ENCODE measurements around the gene PRDM10.
A peak's percentile ranks its signal among the peaks of the same experiment; 100 is the strongest.
"Not testable (repeated sequence)": the region's sequence is repeated elsewhere in the genome, so short reads cannot be mapped to it uniquely, and the experiment has no call there.

PRDM10 gene

DNA sequence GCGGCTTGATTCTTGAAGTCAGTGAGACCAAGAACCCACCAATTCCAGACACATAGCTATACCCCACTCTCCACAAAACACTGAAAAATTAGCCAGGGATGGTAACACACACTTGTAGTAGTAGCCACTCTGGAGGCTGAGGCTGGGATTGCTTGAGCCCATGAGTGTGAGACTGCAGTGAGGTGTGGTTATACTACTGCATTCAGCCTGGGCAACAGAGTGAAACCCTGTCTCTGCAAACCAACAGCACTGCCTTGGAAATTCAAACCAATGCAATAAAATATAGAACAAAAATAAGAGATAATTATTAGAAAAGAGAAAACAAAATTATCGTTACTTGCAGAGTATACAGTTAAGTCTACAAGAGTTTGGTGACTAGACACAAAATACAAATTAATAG, 20.2 kb upstream of the PRDM10 start:
- in situ Hi-C loops (cut with MboI; ENCODE audit: low pct_unique_long_range_greater_than_20kb, low sequenced_read_pairs) = no loop called here
- DNase-seq = no peak

DNA sequence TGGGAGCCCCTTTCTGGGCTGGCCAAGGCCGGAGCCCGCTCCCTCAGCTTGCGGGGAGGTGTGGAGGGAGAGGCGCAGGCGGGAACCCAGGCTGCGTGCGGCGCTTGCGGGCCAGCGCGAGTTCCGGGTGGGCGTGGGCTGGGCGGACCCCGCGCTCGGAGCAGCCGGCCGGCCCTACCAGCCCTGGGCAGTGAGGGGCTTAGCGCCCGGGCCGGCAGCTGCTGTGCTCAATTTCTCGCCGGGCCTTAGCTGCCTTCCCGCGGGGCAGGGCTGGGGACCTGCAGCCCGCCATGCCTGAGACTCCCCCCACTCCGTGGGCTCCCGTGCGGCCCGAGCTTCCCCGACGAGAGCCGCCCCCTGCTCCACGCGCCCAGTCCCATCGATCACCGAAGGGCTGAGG, 19.0 kb upstream of the PRDM10 start:
- DNase-seq; in situ Hi-C loops (cut with MboI; ENCODE audit: low pct_unique_long_range_greater_than_20kb, low sequenced_read_pairs): not testable (repeated sequence)

- in situ Hi-C loops (cut with MboI; ENCODE audit: low pct_unique_long_range_greater_than_20kb, low sequenced_read_pairs) = no loop called here
- DNase-seq = no peak
Observed at GRCh38 chr11:130020323-130020722, 17.7 kb upstream of the PRDM10 start.

- DNase-seq; in situ Hi-C loops (cut with MboI; ENCODE audit: low pct_unique_long_range_greater_than_20kb, low sequenced_read_pairs): not testable (repeated sequence)
Observed at GRCh38 chr11:130015846-130016245, 13.2 kb upstream of the PRDM10 start.

- in situ Hi-C loops (cut with MboI; ENCODE audit: low pct_unique_long_range_greater_than_20kb, low sequenced_read_pairs) = no loop called here
- DNase-seq = no peak
Observed at GRCh38 chr11:130008326-130008725, 5.7 kb upstream of the PRDM10 start.

GRCh38 chr11:130006929-130007328, 4.3 kb upstream of the PRDM10 start:
- DNase-seq = no peak
- in situ Hi-C loops (cut with MboI; ENCODE audit: low pct_unique_long_range_greater_than_20kb, low sequenced_read_pairs) = no loop called here

- in situ Hi-C loops (cut with MboI; ENCODE audit: low pct_unique_long_range_greater_than_20kb, low sequenced_read_pairs) = no loop called here
Observed at GRCh38 chr11:130003717-130004001, 1.0 kb upstream of the PRDM10 start.

GRCh38 chr11:130002846-130003716, 446 bp upstream of the PRDM10 start:
- peak; percentile 98 for DNase-seq
- in situ Hi-C loops (cut with MboI; ENCODE audit: low pct_unique_long_range_greater_than_20kb, low sequenced_read_pairs) = no loop called here

More at GRCh38 chr11:130003717-130004001, 1.0 kb upstream of the PRDM10 start:
- DNase-seq = no peak

DNA sequence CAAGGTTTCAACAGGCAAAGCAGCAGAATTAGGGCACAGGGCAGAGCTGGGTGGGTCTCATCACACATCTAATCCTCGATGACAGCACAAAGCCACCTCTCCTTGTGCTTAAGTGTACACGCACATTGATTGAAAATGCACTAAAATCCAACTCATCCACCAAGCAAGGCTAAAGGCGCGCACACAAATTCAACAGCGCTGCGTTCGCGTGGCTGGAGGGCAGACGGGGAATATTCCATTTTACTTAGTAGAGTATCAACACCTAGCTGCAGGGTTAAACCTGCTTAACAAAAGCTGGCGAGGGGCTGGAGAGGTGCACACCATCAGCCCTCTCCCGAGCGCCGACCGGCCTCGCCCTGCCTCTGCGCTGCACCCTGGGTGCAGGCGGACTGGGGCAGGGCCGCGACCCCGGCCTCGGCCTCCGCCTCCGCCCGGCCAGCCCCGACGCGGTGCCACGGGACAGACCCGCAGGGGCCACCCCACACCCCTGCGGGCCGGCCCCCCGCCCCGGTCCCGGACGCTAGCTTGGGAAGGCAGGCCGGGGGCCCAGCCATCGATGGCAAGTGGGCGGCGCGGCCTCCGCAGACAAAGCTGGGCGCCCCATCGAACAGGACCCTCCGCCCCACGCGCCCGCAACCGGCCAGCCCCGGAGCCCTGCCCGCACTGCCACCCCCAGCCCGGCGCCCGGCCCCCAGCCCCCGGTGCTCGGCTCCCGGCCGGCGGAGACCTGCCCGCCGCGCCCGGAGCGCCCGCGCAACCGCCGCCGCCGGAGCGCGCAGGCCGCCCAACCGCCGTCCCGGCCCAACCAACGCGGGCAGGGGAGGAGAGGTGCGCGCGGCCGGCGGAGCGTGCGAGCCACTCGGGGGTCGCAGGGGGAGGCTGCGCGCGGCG, 929 bp downstream of the PRDM10 start:
- in situ Hi-C loops (cut with MboI; ENCODE audit: low pct_unique_long_range_greater_than_20kb, low sequenced_read_pairs) = no loop called here
- peak; percentile 56 for DNase-seq

DNA sequence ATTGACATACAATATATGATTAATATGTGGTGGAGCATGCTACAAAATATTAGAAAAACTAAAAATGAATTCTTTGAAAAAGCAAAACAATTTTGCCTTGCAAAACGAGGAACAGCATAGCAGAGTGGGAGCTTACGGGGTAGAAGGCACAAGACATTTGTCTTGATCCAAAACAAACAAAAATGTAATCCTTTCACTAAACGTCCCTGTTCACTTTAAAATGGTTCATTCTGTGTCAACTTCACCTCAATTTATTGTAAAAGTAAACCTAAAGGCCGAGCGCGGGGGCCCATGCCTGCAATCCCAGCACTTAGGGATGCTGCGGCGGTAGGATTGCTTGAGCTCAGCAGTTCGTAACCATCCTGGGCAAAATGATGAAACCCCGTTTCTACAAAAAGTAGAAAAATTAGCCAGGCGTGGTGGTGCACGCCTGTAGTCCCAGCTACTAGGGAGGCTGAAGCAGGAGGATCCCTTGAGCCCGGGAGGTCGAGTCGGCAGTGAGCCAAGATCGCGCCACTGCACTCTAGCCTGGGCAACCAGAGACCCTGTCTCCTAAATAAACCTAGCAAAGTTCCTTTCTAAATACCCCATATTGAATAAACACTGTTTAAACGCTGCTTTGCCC, 2.0 kb downstream of the PRDM10 start:
- DNase-seq = no peak
- in situ Hi-C loops (cut with MboI; ENCODE audit: low pct_unique_long_range_greater_than_20kb, low sequenced_read_pairs) = no loop called here

DNA sequence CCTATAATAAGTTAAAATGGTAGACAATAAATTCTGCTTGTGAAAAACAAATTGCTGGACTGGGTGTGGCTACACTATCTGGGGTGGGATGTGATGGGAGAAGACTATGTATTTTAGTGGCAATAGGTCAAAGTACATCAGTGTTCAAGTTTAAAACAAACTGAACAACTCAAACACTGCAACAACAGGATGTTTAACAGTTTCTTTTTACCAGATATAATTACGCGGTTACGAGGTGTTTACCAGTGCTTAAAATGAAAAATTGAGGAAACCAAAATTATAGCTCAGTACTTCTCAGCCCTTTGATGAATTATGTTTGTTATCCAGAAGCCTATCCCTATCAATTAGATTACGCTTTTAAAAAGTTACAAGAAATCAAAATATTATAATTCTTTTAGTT, 3.2 kb downstream of the PRDM10 start:
- in situ Hi-C loops (cut with MboI; ENCODE audit: low pct_unique_long_range_greater_than_20kb, low sequenced_read_pairs) = no loop called here
- no peak for DNase-seq

DNA sequence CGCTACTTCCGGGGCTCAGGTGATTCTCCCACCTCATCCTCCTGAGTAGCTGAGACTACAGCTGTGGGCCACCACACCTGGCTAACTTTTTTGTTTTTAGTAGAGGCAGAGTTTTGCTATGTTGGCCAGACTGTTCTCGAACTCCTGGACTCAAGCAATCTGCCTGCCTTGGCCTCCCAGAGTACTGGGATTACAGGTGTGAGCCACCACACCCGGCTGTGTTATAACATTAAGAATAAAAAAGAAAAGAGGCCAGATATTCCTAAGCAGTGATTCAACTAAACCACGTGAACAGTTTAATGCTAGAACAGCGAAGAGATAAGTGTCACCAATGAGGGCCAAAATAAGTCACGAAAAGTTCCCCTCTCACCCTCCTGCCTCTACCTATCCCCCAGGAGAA, 3.7 kb downstream of the PRDM10 start:
- DNase-seq = no peak
- in situ Hi-C loops (cut with MboI; ENCODE audit: low pct_unique_long_range_greater_than_20kb, low sequenced_read_pairs) = no loop called here

DNA sequence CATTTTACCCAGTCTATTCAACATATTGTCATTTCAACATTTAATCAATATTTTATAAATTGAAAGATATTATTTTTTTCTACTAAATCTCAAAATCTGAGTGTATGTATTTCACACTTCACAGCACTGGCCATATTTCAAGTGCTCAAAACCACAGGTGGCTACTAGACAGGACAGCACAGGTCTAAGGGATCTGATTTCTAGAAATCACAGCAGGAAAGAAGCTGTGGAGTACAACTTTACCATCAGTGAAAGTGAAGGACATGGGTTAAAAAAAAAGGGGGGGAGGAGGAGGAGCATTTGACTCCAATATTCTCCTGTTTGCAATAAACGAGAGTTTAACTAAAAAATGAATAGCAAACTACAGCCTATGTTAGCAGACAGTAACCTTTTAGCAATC, 4.5 kb downstream of the PRDM10 start:
- in situ Hi-C loops (cut with MboI; ENCODE audit: low pct_unique_long_range_greater_than_20kb, low sequenced_read_pairs) = no loop called here
- DNase-seq = no peak

DNA sequence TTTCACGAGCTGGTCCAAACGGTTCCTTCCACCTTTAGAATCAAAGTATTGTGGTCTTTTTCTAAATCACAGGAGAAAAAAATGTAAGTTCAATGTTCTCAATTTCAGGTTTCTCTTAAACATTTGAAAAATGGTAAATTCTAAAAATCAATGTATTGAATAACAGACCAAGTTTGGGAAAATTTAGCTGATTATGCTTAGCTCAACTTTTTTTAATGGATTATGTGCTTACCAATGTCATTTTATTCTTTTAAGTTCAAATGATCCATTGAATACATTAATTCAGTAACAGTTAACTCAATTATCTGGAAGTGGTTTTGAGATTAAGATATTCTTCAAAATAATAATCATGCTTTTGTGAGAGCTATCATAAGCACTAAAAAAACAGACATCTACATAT, 5.1 kb downstream of the PRDM10 start:
- in situ Hi-C loops (cut with MboI; ENCODE audit: low pct_unique_long_range_greater_than_20kb, low sequenced_read_pairs) = no loop called here

GRCh38 chr11:129996113-129996870, 6.3 kb downstream of the PRDM10 start:
- in situ Hi-C loops (cut with MboI; ENCODE audit: low pct_unique_long_range_greater_than_20kb, low sequenced_read_pairs) = no loop called here
- DNase-seq = no peak

More for the DNA sequence above, 5.1 kb downstream of the PRDM10 start:
- no peak for DNase-seq

DNA sequence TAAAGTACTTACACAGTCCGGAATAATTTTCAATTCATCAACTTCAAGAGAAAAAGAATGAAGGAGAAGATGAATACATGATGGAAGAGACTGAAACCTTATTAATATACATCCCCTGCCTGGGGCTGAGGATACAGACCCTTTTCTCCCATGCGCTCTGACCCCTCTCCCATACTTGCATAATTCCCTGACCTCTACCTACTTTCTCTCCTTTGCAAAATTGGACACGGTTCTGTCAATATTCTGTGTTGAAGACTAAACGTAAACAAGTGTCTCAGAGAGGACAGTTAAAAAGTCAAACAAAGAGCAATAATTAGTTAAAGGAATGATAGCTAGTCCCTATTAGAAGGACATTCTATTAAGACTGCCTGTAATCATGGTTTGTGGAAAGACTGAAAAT, 7.5 kb downstream of the PRDM10 start:
- in situ Hi-C loops (cut with MboI; ENCODE audit: low pct_unique_long_range_greater_than_20kb, low sequenced_read_pairs) = no loop called here
- no peak for DNase-seq

DNA sequence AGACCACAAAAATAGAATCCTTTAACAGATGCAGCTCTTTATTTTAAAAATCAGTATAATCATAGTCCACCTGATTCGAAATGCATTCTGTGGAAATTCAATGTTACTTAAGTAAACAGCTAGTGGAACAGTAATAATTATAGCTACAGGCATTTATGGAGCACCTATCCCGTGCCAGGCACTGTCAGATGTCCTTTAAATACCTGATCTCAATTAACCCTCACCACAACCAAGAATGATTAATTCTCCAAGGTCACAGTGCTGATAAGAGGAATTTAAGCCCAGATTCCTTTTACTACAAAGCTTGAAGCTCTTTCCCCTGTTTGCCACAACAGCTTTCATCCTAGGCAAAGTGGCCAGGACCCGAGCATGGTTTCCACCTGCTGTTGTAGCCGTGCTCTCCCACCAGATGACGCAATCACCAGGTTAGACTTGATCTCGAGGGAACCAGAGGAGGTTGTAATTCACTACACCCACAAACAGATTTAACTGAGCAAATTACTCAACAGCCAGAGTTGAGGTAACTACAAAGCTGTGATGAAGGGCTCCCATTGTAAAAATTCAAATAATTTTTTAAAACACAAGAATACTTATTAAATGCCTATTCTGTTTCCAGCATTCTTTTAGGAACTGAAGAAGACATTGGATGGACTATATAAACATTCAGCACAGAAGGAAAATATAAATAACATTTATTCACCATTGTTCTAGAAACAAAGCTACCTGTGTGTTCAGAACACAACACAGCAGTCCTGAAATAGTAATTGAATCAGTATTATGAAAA, 10.3 kb downstream of the PRDM10 start:
- peak; percentile 63 for DNase-seq
- in situ Hi-C loops (cut with MboI; ENCODE audit: low pct_unique_long_range_greater_than_20kb, low sequenced_read_pairs) = no loop called here

DNA sequence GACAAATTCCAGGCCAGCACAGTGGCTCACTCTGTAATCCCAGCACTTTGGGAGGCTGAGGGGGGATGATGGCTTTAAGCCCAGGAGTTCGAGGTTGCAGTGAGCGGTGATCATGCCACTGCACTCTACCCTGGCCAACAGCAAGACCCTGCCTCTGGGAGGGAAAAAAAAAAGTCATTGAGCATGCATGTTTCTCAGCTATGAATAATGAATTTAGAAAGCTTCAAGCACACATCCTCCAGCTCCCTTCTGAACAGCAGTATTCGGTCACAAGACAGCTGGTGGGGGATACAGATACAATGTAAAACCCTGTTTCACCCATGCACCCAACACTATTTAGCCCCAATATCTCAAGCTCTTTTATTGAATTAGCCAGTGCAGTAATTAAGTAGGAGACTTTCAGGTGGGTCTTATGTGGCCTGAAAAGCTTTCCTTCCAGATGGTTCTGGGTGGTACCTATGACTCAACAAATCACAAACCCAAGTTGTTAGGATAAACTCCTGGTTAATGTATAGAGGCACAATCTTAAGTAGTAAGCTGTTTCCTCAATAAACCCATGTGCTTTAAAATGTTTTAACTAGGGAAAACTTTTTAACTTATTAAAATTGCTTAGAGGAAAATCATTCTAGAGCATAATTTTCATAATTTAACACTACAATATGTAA, 13.4 kb downstream of the PRDM10 start:
- DNase-seq = no peak
- in situ Hi-C loops (cut with MboI; ENCODE audit: low pct_unique_long_range_greater_than_20kb, low sequenced_read_pairs) = no loop called here
